Brain microvascular endothelial cell (primary cell): ENCODE data around the gene RFK.

Experiments
- DNase-seq: peaks from one replicate; pipeline ENCODE4 v3.0.0-alpha.2; 2020
- H3K27ac ChIP-seq: fragments of 250-450 bp; sonication (Bioruptor Pico); 2 replicates; pipeline ENCODE4 v1.5.1; 2020; ENCODE audit warnings: mild to moderate bottlenecking, moderate library complexity
- H3K27me3 ChIP-seq: fragments of 250-450 bp; sonication (Bioruptor Pico); replicated peaks from 2 replicates; pipeline ENCODE4 v1.5.1; 2020; ENCODE audit warnings: mild to moderate bottlenecking
- H3K36me3 ChIP-seq: fragments of 250-450 bp; sonication (Bioruptor Pico); replicated peaks from 2 replicates; pipeline ENCODE4 v1.5.1; 2020; ENCODE audit warnings: mild to moderate bottlenecking
- H3K4me3 ChIP-seq: 2 replicates; pipeline ENCODE4 v1.5.1; 2011; ENCODE audit warnings: low read depth, mild to moderate bottlenecking, control low read depth, low read length, moderate library complexity
- CTCF ChIP-seq: IDR thresholded peaks from 2 replicates; pipeline ENCODE4 v1.5.1; 2011; ENCODE audit warnings: low read depth, mild to moderate bottlenecking, moderate library complexity, low read length, control low read depth, inconsistent platforms; ENCODE audit errors: missing control alignments
- in situ Hi-C: cut with HindIII; loops from 2 replicates; pipeline ENCODE4 v1.10.0; 2017; ENCODE audit warnings: low sequenced_read_pairs, low pct_ligation_motif_present

Gene RFK

GRCh38 chr9:76414661-76415060, 20.4 kb upstream of the RFK start:
- no peak for DNase-seq
- TF ChIP-seq CTCF = no peak
- H3K27me3 ChIP-seq = no peaks in the 10 kb centered on the region
- in situ Hi-C loops = no loop called here
- no peak overlapping the region for H3K27ac ChIP-seq
- H3K36me3 ChIP-seq = no peaks in the 10 kb centered on the region
- no peak overlapping the region for H3K4me3 ChIP-seq

GRCh38 chr9:76413658-76414057, 19.4 kb upstream of the RFK start:
- DNase-seq = no peak
- H3K36me3 ChIP-seq = no peaks in the 10 kb centered on the region
- no peak overlapping the region for H3K27ac ChIP-seq
- H3K4me3 ChIP-seq = no peak overlapping the region
- in situ Hi-C loops = no loop called here
- no peaks in the 10 kb centered on the region for H3K27me3 ChIP-seq
- no peak for TF ChIP-seq CTCF

- DNase-seq = no peak
- H3K36me3 ChIP-seq = no peaks in the 10 kb centered on the region
- H3K4me3 ChIP-seq = no peak overlapping the region
- no peaks in the 10 kb centered on the region for H3K27me3 ChIP-seq
- no peak overlapping the region for H3K27ac ChIP-seq
- TF ChIP-seq CTCF = no peak
- in situ Hi-C loops = no loop called here
These were observed 18.4 kb upstream of the RFK start for GRCh38 chr9:76412638-76413037.

GRCh38 chr9:76405868-76406267, 11.6 kb upstream of the RFK start:
- in situ Hi-C loops = no loop called here
- no peak for DNase-seq
- no peak for TF ChIP-seq CTCF

GRCh38 chr9:76405340-76405739, 11.1 kb upstream of the RFK start:
- Histone ChIP-seq H3K4me3 (no peak overlapping the region), H3K27me3 (no peaks in the 10 kb centered on the region), H3K27ac (no peak overlapping the region), H3K36me3 (no peaks in the 10 kb centered on the region)
- in situ Hi-C loops = no loop called here
- no peak for TF ChIP-seq CTCF
- DNase-seq = no peak

More at GRCh38 chr9:76405868-76406267, 11.6 kb upstream of the RFK start:
- no peak overlapping the region for H3K27ac ChIP-seq
- no peak overlapping the region for H3K4me3 ChIP-seq
- no peaks in the 10 kb centered on the region for H3K27me3 ChIP-seq
- H3K36me3 ChIP-seq = no peaks in the 10 kb centered on the region

GRCh38 chr9:76404401-76404800, 10.2 kb upstream of the RFK start:
- no peaks in the 10 kb centered on the region for H3K36me3 ChIP-seq
- no peak for TF ChIP-seq CTCF
- H3K27me3 ChIP-seq = no peaks in the 10 kb centered on the region
- no peak overlapping the region for H3K27ac ChIP-seq
- in situ Hi-C loops = no loop called here
- no peak overlapping the region for H3K4me3 ChIP-seq
- no peak for DNase-seq
